H9 (cell line): ENCODE data around the gene GCM1. TPM values are rescaled to one million over a fixed set of nuclear protein-coding genes. Genes with fewer than 3 reads are reported as not detected.

Experiments used
- DNase-seq: peaks from one replicate; pipeline ENCODE4 v3.0.0-alpha.2; 2017
- H2AFZ ChIP-seq: one replicate; pipeline ENCODE4 v1.6.1; 2013; ENCODE audit warnings: mild to moderate bottlenecking, low read length, control low read depth, moderate library complexity
- H2AK5ac ChIP-seq: 2 replicates; pipeline ENCODE4 v1.6.1; 2013; ENCODE audit warnings: low read length, control low read depth, mixed read lengths; ENCODE audit not compliant: insufficient read length
- H2BK120ac ChIP-seq: one replicate; pipeline ENCODE4 v1.6.1; 2013; ENCODE audit warnings: low read depth, mild to moderate bottlenecking, low read length, control low read depth, inconsistent platforms; ENCODE audit not compliant: poor library complexity, severe bottlenecking
- H2BK12ac ChIP-seq: 2 replicates; pipeline ENCODE4 v1.6.1; 2013; ENCODE audit warnings: low read length, control low read depth, mixed read lengths, low read depth; ENCODE audit not compliant: insufficient read length
- H2BK15ac ChIP-seq: 2 replicates; pipeline ENCODE4 v1.6.1; 2013; ENCODE audit warnings: low read depth, low read length, control low read depth
- H2BK20ac ChIP-seq: one replicate; pipeline ENCODE4 v1.6.1; 2013; ENCODE audit warnings: low read depth, mild to moderate bottlenecking, low read length, control low read depth, inconsistent platforms; ENCODE audit not compliant: poor library complexity, severe bottlenecking
- H2BK5ac ChIP-seq: 2 replicates; pipeline ENCODE4 v1.6.1; 2013; ENCODE audit warnings: low read length, control low read depth, mixed read lengths; ENCODE audit not compliant: insufficient read length
- H3K14ac ChIP-seq: 2 replicates; pipeline ENCODE4 v1.6.1; 2013; ENCODE audit warnings: low read length, control low read depth; ENCODE audit not compliant: insufficient read depth
- H3K18ac ChIP-seq: 2 replicates; pipeline ENCODE4 v1.6.1; 2013; ENCODE audit warnings: low read depth, mild to moderate bottlenecking, mixed read lengths, low read length, control low read depth; ENCODE audit not compliant: insufficient read length
- H3K23ac ChIP-seq: 2 replicates; pipeline ENCODE4 v1.6.1; 2013; ENCODE audit warnings: low read length, control low read depth, mixed read lengths, low read depth; ENCODE audit not compliant: insufficient read length
- H3K23me2 ChIP-seq: 2 replicates; pipeline ENCODE4 v1.6.1; 2013; ENCODE audit warnings: low read depth, mild to moderate bottlenecking, mixed read lengths, low read length, control low read depth; ENCODE audit not compliant: insufficient read length, poor library complexity, severe bottlenecking
- H3K27ac ChIP-seq: 2 replicates; pipeline ENCODE4 v1.5.1; 2013; ENCODE audit warnings: low read length, control low read depth, mixed read lengths, low read depth; ENCODE audit not compliant: insufficient read length
- H3K27me3 ChIP-seq: 2 replicates; pipeline ENCODE4 v1.6.1; 2013; ENCODE audit warnings: low read length, control low read depth, inconsistent platforms; ENCODE audit not compliant: insufficient read depth
- H3K4ac ChIP-seq: 2 replicates; pipeline ENCODE4 v1.6.1; 2013; ENCODE audit warnings: low read depth, mild to moderate bottlenecking, control low read depth, inconsistent platforms, low read length, moderate library complexity
- H3K4me1 ChIP-seq: 2 replicates; pipeline ENCODE4 v1.6.1; 2013; ENCODE audit warnings: low read length, control low read depth, inconsistent platforms; ENCODE audit not compliant: insufficient read depth
- H3K4me2 ChIP-seq: 2 replicates; pipeline ENCODE4 v1.6.1; 2013; ENCODE audit warnings: low read length, control low read depth, mixed read lengths; ENCODE audit not compliant: insufficient read length, insufficient read depth
- H3K56ac ChIP-seq: 2 replicates; pipeline ENCODE4 v1.6.1; 2013; ENCODE audit warnings: low read depth, mild to moderate bottlenecking, mixed read lengths, low read length, control low read depth; ENCODE audit not compliant: insufficient read length
- H3K79me1 ChIP-seq: 2 replicates; pipeline ENCODE4 v1.6.1; 2013; ENCODE audit warnings: low read depth, mild to moderate bottlenecking, moderate library complexity, low read length, control low read depth, inconsistent platforms; ENCODE audit not compliant: insufficient read depth, poor library complexity, severe bottlenecking
- H3K79me2 ChIP-seq: 2 replicates; pipeline ENCODE4 v1.6.1; 2013; ENCODE audit warnings: low read length, control low read depth, inconsistent platforms; ENCODE audit not compliant: insufficient read depth
- H3K9ac ChIP-seq: 2 replicates; pipeline ENCODE4 v1.6.1; 2013; ENCODE audit warnings: low read length, control low read depth, mixed read lengths; ENCODE audit not compliant: insufficient read length; ENCODE audit errors: extremely low read depth
- H3K9me3 ChIP-seq: one replicate; pipeline ENCODE4 v1.6.1; 2013; ENCODE audit warnings: low read depth, low read length, inconsistent platforms; ENCODE audit not compliant: control insufficient read depth
- H3T11ph ChIP-seq: one replicate; pipeline ENCODE4 v1.6.1; 2013; ENCODE audit warnings: mild to moderate bottlenecking, low read length, control low read depth, inconsistent platforms
- H4K20me1 ChIP-seq: one replicate; pipeline ENCODE4 v1.6.1; 2013; ENCODE audit not compliant: control insufficient read depth, insufficient read length, insufficient read depth
- H4K5ac ChIP-seq: 2 replicates; pipeline ENCODE4 v1.6.1; 2013; ENCODE audit warnings: low read depth, mild to moderate bottlenecking, mixed read lengths, low read length, control low read depth; ENCODE audit not compliant: insufficient read length
- H4K8ac ChIP-seq: replicated peaks from 2 replicates; pipeline ENCODE4 v1.6.1; 2013; ENCODE audit warnings: low read length, control low read depth, mixed read lengths, low read depth; ENCODE audit not compliant: insufficient read length
- H4K91ac ChIP-seq: 2 replicates; pipeline ENCODE4 v1.6.1; 2013; ENCODE audit warnings: low read depth, mild to moderate bottlenecking, moderate library complexity, mixed read lengths, low read length, control low read depth; ENCODE audit not compliant: insufficient read length
- H3K27ac Mint-ChIP-seq, 3 experiments: 2 replicates in 2 of 3; 3 replicates in 1 of 3; pipeline ENCODE4 v1.8.0; 2020 to 2021; ENCODE audit warnings: mixed read lengths in 3 of 3, mild to moderate bottlenecking in 1 of 3, moderate library complexity in 1 of 3
- H3K27me3 Mint-ChIP-seq: 2 replicates; pipeline ENCODE4 v1.8.0; 2021; ENCODE audit warnings: low read depth, mild to moderate bottlenecking, moderate library complexity, mixed read lengths
- H3K36me3 Mint-ChIP-seq, 3 experiments: 2 replicates in 2 of 3; 3 replicates in 1 of 3; pipeline ENCODE4 v1.8.0; 2020 to 2021; ENCODE audit warnings: low read depth in 3 of 3, mixed read lengths in 3 of 3; ENCODE audit not compliant: insufficient read depth in 1 of 3
- H3K4me1 Mint-ChIP-seq, 2 experiments: 2 replicates each; pipeline ENCODE4 v1.8.0; 2020; ENCODE audit warnings: mixed read lengths in 2 of 2
- H3K4me3 Mint-ChIP-seq, 2 experiments: 2 replicates in 1 of 2; 3 replicates in 1 of 2; pipeline ENCODE4 v1.8.0; 2020 to 2021; ENCODE audit warnings: mild to moderate bottlenecking in 2 of 2, mixed read lengths in 2 of 2, moderate library complexity in 1 of 2
- H3K9me3 Mint-ChIP-seq, 2 experiments: 2 replicates in 1 of 2; 3 replicates in 1 of 2; pipeline ENCODE4 v1.8.0; 2020; ENCODE audit warnings: mild to moderate bottlenecking in 2 of 2, mixed read lengths in 2 of 2, moderate library complexity in 1 of 2
- whole genome bisulfite sequencing: extraction: QIAGEN DNeasy Blood & Tissue Kit; methylation state at CpG from one replicate; pipeline ENCODE4 v1.1.7; 2013; ENCODE audit warnings: missing lambda C conversion rate, low lambda C conversion rate, mixed read lengths; ENCODE audit not compliant: insufficient read length; ENCODE audit errors: extremely low coverage; 5-methylcytosine and 5-hydroxymethylcytosine counted together
- total RNA-seq: library from RNA; stranded (reverse); gene quantifications from 2 replicates; pipeline ENCODE4 v1.2.1, GENCODE V29; 2021
- TF ChIP-seq, protein P1 (sequence below): fragments of 200-600 bp; sonication (generic); conservative IDR thresholded peaks from 3 replicates; pipeline ENCODE4 v1.8.0; 2021; ENCODE audit warnings: antibody characterized with exemption, mild to moderate bottlenecking

The GCM1 gene
- total RNA-seq, 1 experiment from 2014 or later = not detected

DNA sequence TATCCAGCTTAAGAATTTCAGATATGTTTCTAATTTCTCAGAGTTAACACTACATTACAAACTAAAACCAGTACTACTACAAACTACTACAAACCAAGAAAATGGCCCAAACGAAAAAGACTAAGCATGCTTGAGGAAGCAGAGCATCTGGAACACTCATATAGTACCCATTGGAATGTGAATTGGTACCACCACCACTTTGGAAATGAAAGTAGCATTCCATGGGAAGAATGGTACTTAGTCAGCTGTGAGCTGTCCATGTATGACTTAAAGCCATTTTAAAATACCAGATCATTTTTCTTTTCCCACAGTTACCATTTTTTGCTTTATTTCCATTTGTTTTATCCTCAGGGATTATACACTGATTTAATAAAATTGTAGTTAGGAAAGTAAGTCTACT lies 52.9 kb downstream of the GCM1 start:
- Histone ChIP-seq H2AFZ (no peak overlapping the region), H3K23me2 (no peaks in the 10 kb centered on the region), H2AK5ac (no peak overlapping the region), H3K23ac (no peak overlapping the region), H2BK12ac (no peak overlapping the region), H3K56ac (no peak overlapping the region), H3K9ac (no peak overlapping the region), H3K14ac (no peak overlapping the region), H3K27ac (no peak overlapping the region), H4K5ac (no peak overlapping the region), H3K27me3 (no peaks in the 10 kb centered on the region), H3K18ac (no peak overlapping the region), H4K91ac (no peak overlapping the region), H2BK5ac (no peak overlapping the region), H2BK120ac (no peak overlapping the region), H3T11ph (no peak overlapping the region), H3K79me2 (no peaks in the 10 kb centered on the region), H3K4ac (no peak overlapping the region), H3K4me2 (no peak overlapping the region), H2BK15ac (no peak overlapping the region), H4K8ac (no peak overlapping the region), H2BK20ac (no peak overlapping the region), H3K79me1 (no peaks in the 10 kb centered on the region), H3K4me1 (no peaks in the 10 kb centered on the region), H4K20me1 (no peaks in the 10 kb centered on the region), H3K9me3 (no peaks in the 10 kb centered on the region)
- DNase-seq = no peak
- TF ChIP-seq, protein P1, sequence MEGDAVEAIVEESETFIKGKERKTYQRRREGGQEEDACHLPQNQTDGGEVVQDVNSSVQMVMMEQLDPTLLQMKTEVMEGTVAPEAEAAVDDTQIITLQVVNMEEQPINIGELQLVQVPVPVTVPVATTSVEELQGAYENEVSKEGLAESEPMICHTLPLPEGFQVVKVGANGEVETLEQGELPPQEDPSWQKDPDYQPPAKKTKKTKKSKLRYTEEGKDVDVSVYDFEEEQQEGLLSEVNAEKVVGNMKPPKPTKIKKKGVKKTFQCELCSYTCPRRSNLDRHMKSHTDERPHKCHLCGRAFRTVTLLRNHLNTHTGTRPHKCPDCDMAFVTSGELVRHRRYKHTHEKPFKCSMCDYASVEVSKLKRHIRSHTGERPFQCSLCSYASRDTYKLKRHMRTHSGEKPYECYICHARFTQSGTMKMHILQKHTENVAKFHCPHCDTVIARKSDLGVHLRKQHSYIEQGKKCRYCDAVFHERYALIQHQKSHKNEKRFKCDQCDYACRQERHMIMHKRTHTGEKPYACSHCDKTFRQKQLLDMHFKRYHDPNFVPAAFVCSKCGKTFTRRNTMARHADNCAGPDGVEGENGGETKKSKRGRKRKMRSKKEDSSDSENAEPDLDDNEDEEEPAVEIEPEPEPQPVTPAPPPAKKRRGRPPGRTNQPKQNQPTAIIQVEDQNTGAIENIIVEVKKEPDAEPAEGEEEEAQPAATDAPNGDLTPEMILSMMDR = no peak
- no peak overlapping the region for H3K4me3 Mint-ChIP-seq
- no CpG with 5 or more reads among the region's 1 CpG for WGBS
- no peak overlapping the region for H3K27ac Mint-ChIP-seq
- no peaks in the 10 kb centered on the region for H3K4me1 Mint-ChIP-seq
- H3K9me3 Mint-ChIP-seq = no peaks in the 10 kb centered on the region
- peaks cover 15 to 73% (median 60%) of the 10 kb centered on the region in 3 experiments; a peak in 6 of 7 replicates for H3K36me3 Mint-ChIP-seq
- H3K27me3 Mint-ChIP-seq = no peaks in the 10 kb centered on the region
